Endothelial cell of umbilical vein (primary cell): ENCODE results near the gene GLI2. TPM values are rescaled to one million over a fixed set of nuclear protein-coding genes. Genes with fewer than 3 reads are reported as not detected.

Experiments used
- BruUV-seq: library from RNA; stranded (reverse); fragments of 400-500 nt; replicated peaks from 2 replicates; lab custom pipeline; 2021; lab: Mats Ljungman, UMichigan
- CTCF ChIA-PET: fragments of 300-600, 350-600 bp; sonication (Branson Sonifier 250); formaldehyde crosslinking; loops from one replicate; lab custom pipeline; 2021; ENCODE audit warnings: antibody characterized with exemption, inconsistent platforms; lab: Charles Lee
- POLR2A ChIA-PET: fragments of 300-600, 350-600 bp; sonication (Branson Sonifier 250); formaldehyde crosslinking; loops from one replicate; lab custom pipeline; 2021; ENCODE audit warnings: antibody characterized with exemption, inconsistent platforms; lab: Charles Lee
- DNase-seq: peaks from one replicate; pipeline ENCODE4 v3.0.0-alpha.2; 2011; ENCODE audit warnings: low read depth, low spot score
- FAIRE-seq: peaks from 2 replicates; lab custom pipeline; 2011; peaks lifted over from hg19 to GRCh38; lab: Jason Lieb, UNC
- H2AFZ ChIP-seq: 2 replicates; pipeline ENCODE4 v1.6.0; 2012; ENCODE audit warnings: low read depth, low read length, control low read depth, inconsistent platforms
- H3K27ac ChIP-seq: 2 replicates; pipeline ENCODE4 v1.5.1; 2011; ENCODE audit warnings: low read depth, mild to moderate bottlenecking, control low read depth, low read length, moderate library complexity; ENCODE audit not compliant: insufficient read depth
- H3K27me3 ChIP-seq, 2 experiments: 2 replicates each; pipeline versions ENCODE4 v1.6.0 to v1.6.1; 2011; ENCODE audit warnings: low read length in 2 of 2, mixed read lengths in 1 of 2; ENCODE audit not compliant: control insufficient read depth in 2 of 2, insufficient read depth in 2 of 2
- H3K36me3 ChIP-seq, 2 experiments: 2 replicates in 1 of 2; 3 replicates in 1 of 2; pipeline ENCODE4 v1.5.1; 2011; ENCODE audit warnings: low read length in 2 of 2, mild to moderate bottlenecking in 1 of 2, moderate library complexity in 1 of 2; ENCODE audit not compliant: control insufficient read depth in 2 of 2, insufficient read depth in 2 of 2; ENCODE audit errors: extremely low read depth in 1 of 2
- H3K4me1 ChIP-seq: 3 replicates; pipeline ENCODE4 v1.5.1; 2011; ENCODE audit warnings: mild to moderate bottlenecking, low read length; ENCODE audit not compliant: control insufficient read depth, insufficient read depth; ENCODE audit errors: extremely low read depth
- H3K4me2 ChIP-seq: 2 replicates; pipeline ENCODE4 v1.6.1; 2011; ENCODE audit warnings: low read length, control low read depth, mixed read lengths; ENCODE audit not compliant: insufficient read depth
- H3K4me3 ChIP-seq, 3 experiments: fragments of 200-600 bp in 1 of 3; sonication (generic), shearing (Covaris generic) in 1 of 3; replicated peaks in 1 of 3; 2 replicates each; pipeline ENCODE4 v1.5.1; 2011 to 2016; ENCODE audit warnings: control low read depth in 3 of 3, low read length in 3 of 3, mild to moderate bottlenecking in 2 of 3, inconsistent platforms in 1 of 3, low read depth in 1 of 3, moderate library complexity in 1 of 3; ENCODE audit not compliant: insufficient read depth in 1 of 3
- H3K79me2 ChIP-seq: 2 replicates; pipeline ENCODE4 v1.6.0; 2012; ENCODE audit warnings: low read length, inconsistent platforms; ENCODE audit not compliant: control insufficient read depth, insufficient read depth
- H3K9ac ChIP-seq: replicated peaks from 2 replicates; pipeline ENCODE3; 2011; ENCODE audit warnings: low read length, control low read depth; ENCODE audit not compliant: insufficient read depth; ENCODE audit errors: extremely low read depth
- H3K9me1 ChIP-seq: replicated peaks from 3 replicates; pipeline ENCODE4 v1.6.0; 2011; ENCODE audit warnings: mild to moderate bottlenecking, low read length; ENCODE audit not compliant: control insufficient read depth, insufficient read depth; ENCODE audit errors: extremely low read depth
- H3K9me3 ChIP-seq: replicated peaks from 2 replicates; pipeline ENCODE4 v1.5.1; 2012; ENCODE audit warnings: low read length, inconsistent platforms; ENCODE audit not compliant: control insufficient read depth, insufficient read depth
- H4K20me1 ChIP-seq: replicated peaks from 2 replicates; pipeline ENCODE3; 2011; ENCODE audit warnings: mild to moderate bottlenecking, low read length; ENCODE audit not compliant: control insufficient read depth, insufficient read depth; ENCODE audit errors: extremely low read depth
- EZH2 ChIP-seq: IDR thresholded peaks from 2 replicates; pipeline ENCODE4 v1.6.1; 2012; ENCODE audit warnings: borderline replicate concordance, low read depth, mild to moderate bottlenecking, moderate library complexity, low read length, inconsistent platforms; ENCODE audit not compliant: severe bottlenecking
- FOS ChIP-seq: IDR thresholded peaks from 2 replicates; pipeline ENCODE4 v1.6.1; 2011; ENCODE audit warnings: mild to moderate bottlenecking, low read length, moderate library complexity, borderline replicate concordance; ENCODE audit not compliant: insufficient read depth
- GATA2 ChIP-seq: IDR thresholded peaks from 2 replicates; pipeline ENCODE4 v1.7.0; 2011; ENCODE audit warnings: low read depth, mild to moderate bottlenecking, moderate library complexity, mixed read lengths, low read length; ENCODE audit not compliant: insufficient read length, insufficient read depth
- JUN ChIP-seq: IDR thresholded peaks from 2 replicates; pipeline ENCODE4 v1.6.1; 2011; ENCODE audit warnings: borderline replicate concordance, low read depth; ENCODE audit not compliant: insufficient read length, insufficient read depth
- MYC ChIP-seq: IDR thresholded peaks from one replicate; pipeline ENCODE4 v1.6.1; 2011; ENCODE audit warnings: mild to moderate bottlenecking, low read depth, low read length
- POLR2A ChIP-seq: IDR thresholded peaks from 2 replicates; pipeline ENCODE4 v1.6.1; 2012; ENCODE audit warnings: low read depth, mild to moderate bottlenecking, control low read depth, low read length
- POLR2AphosphoS5 ChIP-seq: IDR thresholded peaks from 2 replicates; pipeline ENCODE4 v1.6.1; 2012; ENCODE audit warnings: low read depth, mild to moderate bottlenecking, control low read depth, low read length, moderate library complexity; ENCODE audit not compliant: insufficient read depth
- dilution Hi-C: fragments of 300-500 bp; cut with MboI; formaldehyde crosslinking; loops from one replicate; pipeline ENCODE4 v1.15.0; 2019; ENCODE audit warnings: low sequenced_read_pairs; ENCODE audit not compliant: extremely low pct_ligation_motif_present
- intact Hi-C: fragments of 100-400 bp; cut with micrococcal nuclease; formaldehyde crosslinking; loops from one replicate; pipeline ENCODE4 v1.10.0; 2022
- polyA plus RNA-seq, 4 experiments: library from polyadenylated mRNA; depleted of rRNA in 3 of 4; stranded (reverse) in 3 of 4; unstranded in 1 of 4; fragments of >200 nt; gene quantifications; 2 replicates each; pipeline versions ENCODE4 v1.2.1 to v1.2.3, GENCODE V29; 2011 to 2012; ENCODE audit warnings: missing spikeins in 1 of 4
- total RNA-seq: library from RNA; stranded (reverse); gene quantifications from 2 replicates; pipeline ENCODE4 v1.2.3, GENCODE V29; 2021
- TF ChIP-seq, protein P1 (sequence below), 2 donors: IDR thresholded peaks; 1 replicate in 1 of 2; 2 replicates in 1 of 2; pipeline ENCODE4 v1.5.1; 2011; ENCODE audit warnings: low read length in 2 of 2, mild to moderate bottlenecking in 2 of 2, moderate library complexity in 2 of 2, control low read depth in 1 of 2, inconsistent platforms in 1 of 2, low read depth in 1 of 2; ENCODE audit not compliant: insufficient read depth in 1 of 2; ENCODE audit errors: extremely low read depth in 1 of 2
- TF ChIP-seq, protein P2 (sequence below): IDR thresholded peaks from 2 replicates; pipeline ENCODE4 v1.6.1; 2011; ENCODE audit not compliant: insufficient read depth, insufficient read length

GLI2 gene
- total and polyA plus RNA-seq, 2 donors (not counting 3 experiments of a cell fraction or from before 2014, with no cell fraction given) = 0.13 TPM; not detected in 1

DNA sequence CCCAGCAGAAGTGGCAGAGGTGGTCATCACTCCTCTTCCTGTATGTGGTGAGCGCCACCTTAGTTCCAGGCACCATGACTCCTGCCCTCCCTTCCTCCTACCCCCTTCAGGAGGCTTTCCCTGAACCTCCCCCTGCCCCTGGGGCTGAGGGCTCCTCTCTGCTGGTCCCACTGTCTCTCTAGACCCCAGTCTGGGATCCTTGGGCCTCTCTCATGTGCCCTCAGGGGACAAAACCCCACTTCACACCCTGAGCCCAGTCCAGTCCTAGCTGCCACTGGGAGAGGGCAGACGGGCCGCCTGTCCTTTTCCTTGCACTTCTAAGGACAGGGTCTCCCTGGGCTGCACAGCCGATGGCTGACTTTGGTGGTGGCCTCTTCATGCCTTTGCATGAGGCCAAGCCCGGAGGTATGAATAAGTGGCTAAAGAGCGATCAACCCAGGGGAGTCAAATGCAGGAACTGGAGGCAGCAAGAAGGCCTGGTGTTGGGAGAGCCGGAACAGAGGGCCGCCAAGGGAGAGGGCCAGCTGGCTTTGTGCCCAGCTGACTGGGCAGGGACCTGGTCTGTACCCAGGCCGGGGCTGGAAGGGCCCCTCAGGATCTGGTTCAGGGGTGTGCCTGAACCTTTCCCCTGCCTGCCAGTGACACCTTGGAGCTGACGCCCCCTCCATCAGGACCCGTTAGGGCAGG lies 29.5 kb downstream of the GLI2 start:
- peak overlapping the region; percentile 6 for H3K27ac ChIP-seq
- CTCF ChIA-PET = interaction anchor here (0.7 to 1.5 kb wide), 2 partner anchors 16 to 27 kb away, joined by 3 to 4 read pairs; no protein-coding TSS in a partner anchor
- dilution Hi-C loops = no loop called here
- intact Hi-C loops = loop anchor here (5.0 kb wide), 1 partner anchor 68 kb away; no protein-coding TSS in a partner anchor
- no peak overlapping the region for H3K4me2 ChIP-seq
- DNase-seq (peak; percentile 4), FAIRE-seq (no peak)
- no peak overlapping the region for H2AFZ ChIP-seq
- H3K9ac ChIP-seq = peak overlapping the region; percentile 5
- no peaks in the 10 kb centered on the region for H4K20me1 ChIP-seq
- H3K27me3 ChIP-seq = no peaks in the 10 kb centered on the region
- TF ChIP-seq, protein P1, sequence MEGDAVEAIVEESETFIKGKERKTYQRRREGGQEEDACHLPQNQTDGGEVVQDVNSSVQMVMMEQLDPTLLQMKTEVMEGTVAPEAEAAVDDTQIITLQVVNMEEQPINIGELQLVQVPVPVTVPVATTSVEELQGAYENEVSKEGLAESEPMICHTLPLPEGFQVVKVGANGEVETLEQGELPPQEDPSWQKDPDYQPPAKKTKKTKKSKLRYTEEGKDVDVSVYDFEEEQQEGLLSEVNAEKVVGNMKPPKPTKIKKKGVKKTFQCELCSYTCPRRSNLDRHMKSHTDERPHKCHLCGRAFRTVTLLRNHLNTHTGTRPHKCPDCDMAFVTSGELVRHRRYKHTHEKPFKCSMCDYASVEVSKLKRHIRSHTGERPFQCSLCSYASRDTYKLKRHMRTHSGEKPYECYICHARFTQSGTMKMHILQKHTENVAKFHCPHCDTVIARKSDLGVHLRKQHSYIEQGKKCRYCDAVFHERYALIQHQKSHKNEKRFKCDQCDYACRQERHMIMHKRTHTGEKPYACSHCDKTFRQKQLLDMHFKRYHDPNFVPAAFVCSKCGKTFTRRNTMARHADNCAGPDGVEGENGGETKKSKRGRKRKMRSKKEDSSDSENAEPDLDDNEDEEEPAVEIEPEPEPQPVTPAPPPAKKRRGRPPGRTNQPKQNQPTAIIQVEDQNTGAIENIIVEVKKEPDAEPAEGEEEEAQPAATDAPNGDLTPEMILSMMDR (IDR thresholded peaks at IDR 0.05; ENCODE audit: extremely low read depth in 1 of 2, insufficient read depth in 1 of 2, low read depth in 1 of 2, low read length in 2 of 2) = no peak
- no peak for TF ChIP-seq POLR2AphosphoS5
- TF ChIP-seq MYC = no peak
- TF ChIP-seq POLR2A = no peak
- no peak for TF ChIP-seq EZH2
- TF ChIP-seq, protein P2, sequence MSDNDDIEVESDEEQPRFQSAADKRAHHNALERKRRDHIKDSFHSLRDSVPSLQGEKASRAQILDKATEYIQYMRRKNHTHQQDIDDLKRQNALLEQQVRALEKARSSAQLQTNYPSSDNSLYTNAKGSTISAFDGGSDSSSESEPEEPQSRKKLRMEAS = no peak
- no peak for TF ChIP-seq JUN
- no peak for TF ChIP-seq GATA2
- no peak for TF ChIP-seq FOS
- no peak overlapping the region for H3K4me3 ChIP-seq
- H3K9me3 ChIP-seq = no peaks in the 10 kb centered on the region
- H3K79me2 ChIP-seq = no peaks in the 10 kb centered on the region
- no peaks in the 10 kb centered on the region for H3K9me1 ChIP-seq
- POLR2A ChIA-PET = no interaction called here
- BruUV-seq = no TSS peak
- H3K36me3 ChIP-seq = no peaks in the 10 kb centered on the region
- peaks cover 15% of the 10 kb centered on the region for H3K4me1 ChIP-seq
